Retinal pigment epithelial cell (primary cell): ENCODE data around the gene LINC01488.

Source experiments
- DNase-seq: peaks from one replicate; pipeline ENCODE4 v3.0.0-alpha.2; 2010; ENCODE audit warnings: low read depth
- H3K4me3 ChIP-seq: 2 replicates; pipeline ENCODE4 v1.5.1; 2011; ENCODE audit warnings: mild to moderate bottlenecking, low read length, control low read depth, moderate library complexity
- TF ChIP-seq, protein P1 (sequence below): conservative IDR thresholded peaks from 2 replicates; pipeline ENCODE4 v1.5.1; 2011; ENCODE audit warnings: low read depth, low read length, control low read depth, inconsistent platforms

The LINC01488 gene

DNA sequence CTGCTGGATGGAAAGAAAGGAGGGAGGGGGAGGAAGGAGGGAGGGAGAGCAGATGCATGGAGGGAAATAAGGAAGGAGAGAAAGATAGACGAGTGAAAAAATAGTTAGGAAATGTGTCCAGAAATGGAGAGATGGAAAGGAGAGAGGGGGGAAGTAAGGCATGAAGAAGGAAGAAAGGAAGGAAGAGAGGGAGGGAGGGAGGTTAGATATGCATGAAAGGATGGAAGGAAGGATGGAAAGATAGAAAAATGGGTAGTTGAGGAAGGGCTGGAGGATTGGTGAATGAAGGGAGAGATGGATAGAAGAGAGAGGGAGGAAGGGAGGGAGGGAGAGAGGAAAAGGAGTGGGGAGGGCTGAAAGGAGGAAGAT is 19.6 kb downstream of the LINC01488 start:
- no peak for DNase-seq
- H3K4me3 ChIP-seq = no peak overlapping the region
- TF ChIP-seq, protein P1, sequence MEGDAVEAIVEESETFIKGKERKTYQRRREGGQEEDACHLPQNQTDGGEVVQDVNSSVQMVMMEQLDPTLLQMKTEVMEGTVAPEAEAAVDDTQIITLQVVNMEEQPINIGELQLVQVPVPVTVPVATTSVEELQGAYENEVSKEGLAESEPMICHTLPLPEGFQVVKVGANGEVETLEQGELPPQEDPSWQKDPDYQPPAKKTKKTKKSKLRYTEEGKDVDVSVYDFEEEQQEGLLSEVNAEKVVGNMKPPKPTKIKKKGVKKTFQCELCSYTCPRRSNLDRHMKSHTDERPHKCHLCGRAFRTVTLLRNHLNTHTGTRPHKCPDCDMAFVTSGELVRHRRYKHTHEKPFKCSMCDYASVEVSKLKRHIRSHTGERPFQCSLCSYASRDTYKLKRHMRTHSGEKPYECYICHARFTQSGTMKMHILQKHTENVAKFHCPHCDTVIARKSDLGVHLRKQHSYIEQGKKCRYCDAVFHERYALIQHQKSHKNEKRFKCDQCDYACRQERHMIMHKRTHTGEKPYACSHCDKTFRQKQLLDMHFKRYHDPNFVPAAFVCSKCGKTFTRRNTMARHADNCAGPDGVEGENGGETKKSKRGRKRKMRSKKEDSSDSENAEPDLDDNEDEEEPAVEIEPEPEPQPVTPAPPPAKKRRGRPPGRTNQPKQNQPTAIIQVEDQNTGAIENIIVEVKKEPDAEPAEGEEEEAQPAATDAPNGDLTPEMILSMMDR = no peak

DNA sequence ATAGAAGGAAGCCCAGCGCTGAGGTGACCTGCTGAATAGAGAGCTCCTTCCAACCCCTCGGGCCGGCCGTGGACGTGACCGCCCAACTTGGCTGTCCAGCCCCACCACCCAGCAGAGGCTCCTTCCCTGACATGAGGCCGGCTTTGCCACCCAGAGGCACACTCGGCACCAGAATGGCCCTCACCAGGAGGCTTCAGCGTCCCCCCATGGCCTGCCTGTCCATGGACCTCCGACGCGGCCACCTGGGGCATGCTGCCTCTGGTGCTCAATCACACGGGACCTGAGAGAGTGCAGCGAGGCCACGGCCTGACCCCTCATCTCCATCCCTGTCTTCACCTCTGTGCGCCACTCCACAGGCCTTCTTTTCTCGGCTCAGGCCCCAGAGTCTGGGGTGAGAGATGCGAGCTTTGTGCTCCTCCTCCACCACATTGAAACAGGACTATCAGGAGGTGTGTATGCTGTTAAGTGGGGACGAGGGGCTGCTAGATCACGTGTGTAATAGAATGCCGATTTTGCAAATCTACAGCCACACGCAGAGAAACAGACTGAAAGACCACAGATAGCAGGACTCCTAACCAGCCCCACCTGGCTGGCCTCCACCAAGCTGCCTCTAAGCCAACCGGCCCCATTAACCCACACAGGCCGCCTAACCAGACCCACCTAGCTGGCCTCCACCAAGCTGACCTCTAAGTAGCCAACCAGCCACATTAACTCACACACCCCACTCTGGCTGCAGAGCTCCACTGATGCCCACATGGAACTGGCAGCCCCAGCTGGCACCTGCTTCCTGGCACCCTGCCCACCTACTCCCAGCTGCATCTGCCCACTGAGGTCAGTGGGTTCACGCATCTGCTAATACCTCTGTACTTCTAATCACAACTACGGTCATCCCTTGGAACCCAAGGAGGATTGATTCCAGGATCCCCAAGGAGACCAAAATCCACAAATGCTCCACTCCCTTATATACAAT is 20.7 kb downstream of the LINC01488 start:
- no peak overlapping the region for H3K4me3 ChIP-seq
- DNase-seq = no peak
- TF ChIP-seq, protein P1 = no peak

- TF ChIP-seq, protein P1 = no peak
- no peak overlapping the region for H3K4me3 ChIP-seq
- no peak for DNase-seq
These were observed 22.7 kb downstream of the LINC01488 start for GRCh38 chr11:69504127-69504526.

DNA sequence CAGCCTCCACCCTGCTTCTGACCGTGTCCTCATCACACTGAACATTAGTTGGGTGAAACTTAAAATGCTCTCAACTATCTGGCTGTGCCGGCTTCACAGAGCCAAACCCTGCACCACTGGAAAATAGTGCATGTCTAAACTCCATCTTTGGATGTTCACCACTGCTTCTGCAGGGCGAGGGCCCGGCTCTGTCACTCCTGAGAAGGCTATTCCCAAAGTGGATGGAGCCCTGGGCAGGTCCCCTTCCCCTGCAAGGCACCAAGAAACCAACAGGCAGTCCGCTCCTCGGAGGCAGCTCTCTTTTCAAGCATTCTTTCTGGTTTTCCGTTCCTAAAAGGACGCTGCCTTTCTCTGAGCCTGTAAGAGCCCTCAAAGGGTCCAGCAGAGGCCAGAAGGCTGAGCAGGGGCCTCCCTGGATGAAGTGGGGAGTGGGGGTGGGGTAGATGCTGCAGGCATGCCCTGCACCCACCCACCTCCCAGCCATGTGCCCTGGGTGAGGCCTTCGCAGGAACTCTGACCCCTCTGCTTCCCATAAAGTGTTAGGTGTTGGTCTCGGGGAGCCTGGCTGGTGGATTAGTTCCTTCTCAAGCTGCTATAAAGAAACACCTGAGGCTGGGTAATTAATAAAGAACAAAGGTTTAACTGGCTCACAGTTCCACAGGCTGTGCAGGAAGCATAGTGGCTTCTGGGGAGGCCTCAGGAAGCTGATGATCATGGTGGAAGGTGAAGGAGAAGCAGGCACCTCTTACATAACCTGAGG is 23.3 kb downstream of the LINC01488 start:
- no peak overlapping the region for H3K4me3 ChIP-seq
- no peak for DNase-seq
- TF ChIP-seq, protein P1 = no peak

GRCh38 chr11:69508974-69509373 is 27.5 kb downstream of the LINC01488 start:
- no peak for DNase-seq
- TF ChIP-seq, protein P1 = no peak
- no peak overlapping the region for H3K4me3 ChIP-seq

DNA sequence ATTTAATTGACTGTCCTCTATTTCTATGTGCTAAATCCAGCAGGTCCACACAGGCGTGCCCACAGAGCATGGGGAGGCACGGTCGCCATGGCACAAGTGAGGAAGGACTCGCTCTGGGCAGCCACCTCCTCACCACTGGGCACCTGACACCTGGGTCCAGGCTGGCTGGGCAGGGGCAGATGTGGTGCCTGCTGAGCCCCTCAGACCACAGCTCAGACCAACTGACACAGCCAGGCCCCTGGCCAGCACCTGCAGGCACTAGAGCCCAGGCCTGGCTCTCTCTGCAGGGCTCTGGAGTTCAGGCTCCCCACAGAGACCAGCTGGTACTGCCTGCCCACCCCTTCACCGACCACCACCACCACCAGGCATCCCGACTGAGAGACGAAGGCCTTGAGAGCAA is 27.9 kb downstream of the LINC01488 start:
- DNase-seq = no peak
- H3K4me3 ChIP-seq = no peak overlapping the region
- TF ChIP-seq, protein P1 = no peak
